Measurements from ENCODE around the gene SMC6. TPM values are rescaled to one million over a fixed set of nuclear protein-coding genes. Genes with fewer than 3 reads are reported as not detected.

Gene SMC6
- total RNA-seq, 1 experiment from 2014 or later = 40.3 TPM

GRCh38 chr2:17786727-17787126, 33.1 kb upstream of the SMC6 start:
- Histone ChIP-seq H3K79me1 (ENCODE audit: insufficient read depth, low read depth, low read length, poor library complexity, severe bottlenecking) (no peaks in the 10 kb centered on the region), H2AFZ (ENCODE audit: low read length) (no peak overlapping the region), H2AK5ac (ENCODE audit: insufficient read length, low read length) (no peak overlapping the region), H3K4me1 (ENCODE audit: insufficient read depth, low read length) (peaks cover 2% of the 10 kb centered on the region; the same call in 1 of the 2 replicates), H2BK12ac (ENCODE audit: insufficient read length, low read depth, low read length) (no peak overlapping the region), H3K79me2 (ENCODE audit: insufficient read depth, low read length) (no peaks in the 10 kb centered on the region), H3K18ac (ENCODE audit: insufficient read length, low read depth, low read length) (no peak overlapping the region), H3K23ac (ENCODE audit: insufficient read length, low read depth, low read length) (no peak overlapping the region), H3K23me2 (ENCODE audit: insufficient read length, low read depth, low read length, poor library complexity, severe bottlenecking) (no peaks in the 10 kb centered on the region), H3K14ac (ENCODE audit: insufficient read depth, low read length) (no peak overlapping the region), H3T11ph (ENCODE audit: low read length) (no peak overlapping the region), H3K27ac (ENCODE audit: insufficient read length, low read depth, low read length) (no peak overlapping the region), H3K27me3 (ENCODE audit: insufficient read depth, low read length) (no peaks in the 10 kb centered on the region), H3K56ac (ENCODE audit: insufficient read length, low read depth, low read length) (no peak overlapping the region), H4K20me1 (ENCODE audit: control insufficient read depth, insufficient read depth, insufficient read length) (no peaks in the 10 kb centered on the region), H4K91ac (ENCODE audit: insufficient read length, low read depth, low read length) (no peak overlapping the region), H2BK20ac (ENCODE audit: low read depth, low read length, poor library complexity, severe bottlenecking) (no peak overlapping the region), H2BK5ac (ENCODE audit: insufficient read length, low read length) (no peak overlapping the region), H3K4me2 (ENCODE audit: insufficient read depth, insufficient read length, low read length) (no peak overlapping the region), H4K5ac (ENCODE audit: insufficient read length, low read depth, low read length) (no peak overlapping the region), H4K8ac (replicated peaks; ENCODE audit: insufficient read length, low read depth, low read length) (no peak overlapping the region), H3K4ac (ENCODE audit: low read depth, low read length) (no peak overlapping the region), H3K9ac (ENCODE audit: extremely low read depth, insufficient read length, low read length) (no peak overlapping the region), H2BK15ac (ENCODE audit: low read depth, low read length) (no peak overlapping the region), H3K9me3 (ENCODE audit: control insufficient read depth, low read depth, low read length) (no peaks in the 10 kb centered on the region), H2BK120ac (ENCODE audit: low read depth, low read length, poor library complexity, severe bottlenecking) (no peak overlapping the region)
- no CpG with 5 or more reads among the region's 3 CpGs for whole genome bisulfite sequencing (ENCODE audit: extremely low coverage, insufficient read length, low lambda C conversion rate)
- no peaks in the 10 kb centered on the region for H3K9me3 Mint-ChIP-seq
- DNase-seq = no peak
- H3K4me3 Mint-ChIP-seq = no peak overlapping the region
- no peak overlapping the region; a peak in 1 of 7 replicates for H3K27ac Mint-ChIP-seq
- H3K4me1 Mint-ChIP-seq = peaks cover 8 to 10% of the 10 kb centered on the region in 2 experiments
- H3K36me3 Mint-ChIP-seq (ENCODE audit: insufficient read depth in 1 of 3, low read depth in 3 of 3) = peaks cover 3 to 24% (median 21%) of the 10 kb centered on the region in 3 experiments; a peak in 6 of 7 replicates
- peaks cover 6% of the 10 kb centered on the region; the same call in 1 of the 2 replicates for H3K27me3 Mint-ChIP-seq (ENCODE audit: low read depth)
- no peak for TF ChIP-seq CTCF (conservative IDR thresholded peaks at IDR 0.05)
